ENCODE data around the gene UGT1A3. TPM values are rescaled to one million over a fixed set of nuclear protein-coding genes. Genes with fewer than 3 reads are reported as not detected.

The UGT1A3 gene
- total RNA-seq, 1 experiment from 2014 or later: not detected

DNA sequence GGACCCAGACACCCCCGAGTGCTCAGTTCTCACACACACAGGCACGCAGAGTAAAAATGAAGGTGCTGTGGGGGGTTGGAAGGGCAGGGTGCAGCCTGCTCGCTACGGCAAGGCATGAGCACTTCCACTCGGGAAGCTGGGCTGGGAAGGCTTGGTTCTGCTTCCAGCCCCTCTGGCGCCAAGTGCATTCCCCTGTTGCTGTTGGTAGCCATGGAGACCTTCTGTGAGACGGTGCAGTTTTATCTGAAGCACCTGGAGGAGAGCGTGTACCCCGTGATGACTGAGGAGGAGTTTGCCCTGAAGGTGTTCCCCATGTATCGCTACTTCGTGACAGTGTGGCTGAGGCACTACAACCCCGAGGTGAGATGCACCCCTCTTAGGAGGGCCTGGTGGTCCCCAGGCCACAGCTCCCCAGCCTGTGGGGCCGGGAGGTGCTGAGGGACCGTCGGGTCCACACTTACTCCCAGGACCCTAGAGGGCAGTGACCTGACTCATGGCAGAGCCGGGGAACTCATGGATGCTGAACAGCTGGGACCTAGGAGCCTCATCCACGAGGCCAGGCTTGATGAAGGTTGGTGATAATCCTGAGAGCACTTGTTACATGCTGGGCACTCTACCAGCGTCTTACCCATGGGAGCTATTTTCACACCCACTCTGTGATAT lies 64.8 kb downstream of the UGT1A3 start:
- H3K27me3 ChIP-seq (replicated peaks; ENCODE audit: insufficient read depth, low read depth, low read length, poor library complexity): no peaks in the 10 kb centered on the region
- H3K27ac ChIP-seq (ENCODE audit: low read depth, low read length, poor library complexity, severe bottlenecking): no peak overlapping the region
- H3K4me3 ChIP-seq (ENCODE audit: low read depth, low read length, poor library complexity, severe bottlenecking): no peak overlapping the region
- TF ChIP-seq, protein P1, sequence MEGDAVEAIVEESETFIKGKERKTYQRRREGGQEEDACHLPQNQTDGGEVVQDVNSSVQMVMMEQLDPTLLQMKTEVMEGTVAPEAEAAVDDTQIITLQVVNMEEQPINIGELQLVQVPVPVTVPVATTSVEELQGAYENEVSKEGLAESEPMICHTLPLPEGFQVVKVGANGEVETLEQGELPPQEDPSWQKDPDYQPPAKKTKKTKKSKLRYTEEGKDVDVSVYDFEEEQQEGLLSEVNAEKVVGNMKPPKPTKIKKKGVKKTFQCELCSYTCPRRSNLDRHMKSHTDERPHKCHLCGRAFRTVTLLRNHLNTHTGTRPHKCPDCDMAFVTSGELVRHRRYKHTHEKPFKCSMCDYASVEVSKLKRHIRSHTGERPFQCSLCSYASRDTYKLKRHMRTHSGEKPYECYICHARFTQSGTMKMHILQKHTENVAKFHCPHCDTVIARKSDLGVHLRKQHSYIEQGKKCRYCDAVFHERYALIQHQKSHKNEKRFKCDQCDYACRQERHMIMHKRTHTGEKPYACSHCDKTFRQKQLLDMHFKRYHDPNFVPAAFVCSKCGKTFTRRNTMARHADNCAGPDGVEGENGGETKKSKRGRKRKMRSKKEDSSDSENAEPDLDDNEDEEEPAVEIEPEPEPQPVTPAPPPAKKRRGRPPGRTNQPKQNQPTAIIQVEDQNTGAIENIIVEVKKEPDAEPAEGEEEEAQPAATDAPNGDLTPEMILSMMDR (conservative IDR thresholded peaks at IDR 0.05; ENCODE audit: low read depth, low read length): no peak
- no peaks in the 10 kb centered on the region for H3K4me1 ChIP-seq (ENCODE audit: insufficient read depth, low read length, poor library complexity, severe bottlenecking)
- CTCF ChIA-PET: no interaction called here
- BruUV-seq (replicated peaks): no TSS peak
- intact Hi-C loops (cut with micrococcal nuclease; ENCODE audit: unreplicated experiment): no loop called here
- no peaks in the 10 kb centered on the region for H3K9me3 ChIP-seq (ENCODE audit: low read depth, low read length, poor library complexity, severe bottlenecking)
- POLR2A ChIA-PET (ENCODE audit: low non-redundant PET): no interaction called here
- H3K36me3 ChIP-seq (ENCODE audit: insufficient read depth, low read length, poor library complexity, severe bottlenecking): no peaks in the 10 kb centered on the region
- no peak for DNase-seq (ENCODE audit: low spot score)

- DNase-seq (ENCODE audit: low spot score): no peak
- CTCF ChIA-PET: no interaction called here
- no TSS peak for BruUV-seq (replicated peaks)
Measured at GRCh38 chr2:233794128-233794658, 65.4 kb downstream of the UGT1A3 start.

GRCh38 chr2:233795735-233796171 lies 66.9 kb downstream of the UGT1A3 start:
- ChIA-PET CTCF (no interaction called here), POLR2A (ENCODE audit: low non-redundant PET) (no interaction called here)
- no peak for DNase-seq (ENCODE audit: low spot score)
- intact Hi-C loops (cut with micrococcal nuclease; ENCODE audit: unreplicated experiment): no loop called here
- BruUV-seq (replicated peaks): no TSS peak
- H3K27ac ChIP-seq (ENCODE audit: low read depth, low read length, poor library complexity, severe bottlenecking): no peak overlapping the region
- TF ChIP-seq EZH2 (IDR thresholded peaks at IDR 0.05; ENCODE audit: borderline replicate concordance, low read depth, low read length, poor library complexity, severe bottlenecking): no peak
- TF ChIP-seq, protein P1 (conservative IDR thresholded peaks at IDR 0.05; ENCODE audit: low read depth, low read length): no peak
- H3K9me3 ChIP-seq (ENCODE audit: low read depth, low read length, poor library complexity, severe bottlenecking): no peaks in the 10 kb centered on the region
- no peaks in the 10 kb centered on the region for H3K4me1 ChIP-seq (ENCODE audit: insufficient read depth, low read length, poor library complexity, severe bottlenecking)
- no peak overlapping the region for H3K4me3 ChIP-seq (ENCODE audit: low read depth, low read length, poor library complexity, severe bottlenecking)
- no peaks in the 10 kb centered on the region for H3K27me3 ChIP-seq (replicated peaks; ENCODE audit: insufficient read depth, low read depth, low read length, poor library complexity)
- H3K36me3 ChIP-seq (ENCODE audit: insufficient read depth, low read length, poor library complexity, severe bottlenecking): no peaks in the 10 kb centered on the region

More at GRCh38 chr2:233794128-233794658, 65.4 kb downstream of the UGT1A3 start:
- TF ChIP-seq EZH2 (IDR thresholded peaks at IDR 0.05; ENCODE audit: borderline replicate concordance, low read depth, low read length, poor library complexity, severe bottlenecking): no peak
- TF ChIP-seq, protein P1 (conservative IDR thresholded peaks at IDR 0.05; ENCODE audit: low read depth, low read length): no peak
- Histone ChIP-seq H3K4me3 (ENCODE audit: low read depth, low read length, poor library complexity, severe bottlenecking) (no peak overlapping the region), H3K36me3 (ENCODE audit: insufficient read depth, low read length, poor library complexity, severe bottlenecking) (no peaks in the 10 kb centered on the region), H3K27ac (ENCODE audit: low read depth, low read length, poor library complexity, severe bottlenecking) (no peak overlapping the region), H3K4me1 (ENCODE audit: insufficient read depth, low read length, poor library complexity, severe bottlenecking) (no peaks in the 10 kb centered on the region), H3K9me3 (ENCODE audit: low read depth, low read length, poor library complexity, severe bottlenecking) (no peaks in the 10 kb centered on the region), H3K27me3 (replicated peaks; ENCODE audit: insufficient read depth, low read depth, low read length, poor library complexity) (no peaks in the 10 kb centered on the region)
- POLR2A ChIA-PET (ENCODE audit: low non-redundant PET): no interaction called here
- intact Hi-C loops (cut with micrococcal nuclease; ENCODE audit: unreplicated experiment): no loop called here

All from A673 (cell line).